ENCODE data around the gene EEIG1. TPM values are rescaled to one million over a fixed set of nuclear protein-coding genes. Genes with fewer than 3 reads are reported as not detected.

EEIG1 gene
- total and polyA plus RNA-seq, 2 experiments from 2014 or later: 11.2 to 22.4 TPM

- H3K27me3 ChIP-seq (ENCODE audit: insufficient read depth): no peaks in the 10 kb centered on the region
- peaks cover 6% of the 10 kb centered on the region for H3K4me1 ChIP-seq (ENCODE audit: insufficient read depth)
- H3K9me2 ChIP-seq (ENCODE audit: insufficient read depth): no peaks in the 10 kb centered on the region
- no peak overlapping the region for H3K4me3 Mint-ChIP-seq
- H3K4me2 ChIP-seq: no peak overlapping the region
- H3K36me3 Mint-ChIP-seq (ENCODE audit: low read depth): peaks cover 8% of the 10 kb centered on the region; the same call in 2 of the 3 replicates
- TF ChIP-seq NANOG (IDR thresholded peaks at IDR 0.05; ENCODE audit: borderline replicate concordance): no peak
- no peak for TF ChIP-seq JUNB (IDR thresholded peaks at IDR 0.05; ENCODE audit: unreplicated experiment)
- TF ChIP-seq EZH2 (IDR thresholded peaks at IDR 0.05; ENCODE audit: low read depth, unreplicated experiment): no peak
- TF ChIP-seq CTCF (conservative IDR thresholded peaks at IDR 0.05; ENCODE audit: low read depth in 2 of 2): no peak
- no peak for TF ChIP-seq STAT1 (IDR thresholded peaks at IDR 0.05; ENCODE audit: unreplicated experiment)
- TF ChIP-seq ZNF331 (CRISPR knock-in tag; IDR thresholded peaks at IDR 0.05; ENCODE audit: low read depth): no peak
- no peak for TF ChIP-seq ZNF462 (CRISPR knock-in tag; IDR thresholded peaks at IDR 0.05)
- TF ChIP-seq EZH2phosphoT487 (IDR thresholded peaks at IDR 0.05; ENCODE audit: unreplicated experiment): no peak
- TF ChIP-seq CREB1 (CRISPR knock-in tag; IDR thresholded peaks at IDR 0.05; ENCODE audit: low read depth): no peak
- TF ChIP-seq ETS1 (IDR thresholded peaks at IDR 0.05): no peak
- no peak for TF ChIP-seq REST (IDR thresholded peaks at IDR 0.05; ENCODE audit: unreplicated experiment)
- no peak for TF ChIP-seq ZNF114 (CRISPR knock-in tag; IDR thresholded peaks at IDR 0.05)
- TF ChIP-seq POLR2AphosphoS5 (IDR thresholded peaks at IDR 0.05; ENCODE audit: low read depth): no peak
- no peak overlapping the region for H3K27ac ChIP-seq (ENCODE audit: low read depth)
- H4K20me1 ChIP-seq (replicated peaks; ENCODE audit: insufficient read depth): no peaks in the 10 kb centered on the region
- H3K36me3 ChIP-seq (ENCODE audit: insufficient read depth): no peaks in the 10 kb centered on the region
- peaks cover 8% of the 10 kb centered on the region for H3K9me3 Mint-ChIP-seq
- no peak overlapping the region for H2AFZ ChIP-seq
- H3K4me3 ChIP-seq: no peak overlapping the region
- H3K27me3 Mint-ChIP-seq (ENCODE audit: insufficient read depth, low read depth, poor library complexity): peaks cover 8% of the 10 kb centered on the region
- H3K79me2 ChIP-seq (replicated peaks; ENCODE audit: insufficient read depth): no peaks in the 10 kb centered on the region
- H3K4me1 Mint-ChIP-seq: peaks cover 24% of the 10 kb centered on the region
- H3F3A ChIP-seq (replicated peaks; ENCODE audit: low read depth): no peaks in the 10 kb centered on the region
- ATAC-seq (no peak), DNase-seq (ENCODE audit: low spot score) (no peak)
- H3K27ac Mint-ChIP-seq: no peak overlapping the region
These were observed 25.7 kb upstream of the EEIG1 start for GRCh38 chr9:128006332-128006996.
